Chondrocyte (in vitro differentiated cells): ENCODE measurements around the gene SERINC3. TPM values are rescaled to one million over a fixed set of nuclear protein-coding genes. Genes with fewer than 3 reads are reported as not detected.

Experiments used
- DNase-seq: peaks from one replicate; pipeline ENCODE4 v3.0.0; 2021; ENCODE audit warnings: mixed read lengths, low spot score
- H3K27ac Mint-ChIP-seq: one replicate; pipeline ENCODE4 v1.8.0; 2021; ENCODE audit warnings: mild to moderate bottlenecking, moderate library complexity, mixed read lengths; ENCODE audit not compliant: unreplicated experiment
- H3K27me3 Mint-ChIP-seq: 2 replicates; pipeline ENCODE4 v1.8.0; 2021; ENCODE audit warnings: low read depth, mixed read lengths
- H3K36me3 Mint-ChIP-seq: 2 replicates; pipeline ENCODE4 v1.8.0; 2021; ENCODE audit warnings: low read depth, mixed read lengths
- H3K4me1 Mint-ChIP-seq: 2 replicates; pipeline ENCODE4 v1.8.0; 2021; ENCODE audit warnings: low read depth, mild to moderate bottlenecking, mixed read lengths
- H3K4me3 Mint-ChIP-seq: one replicate; pipeline ENCODE4 v1.8.0; 2021; ENCODE audit warnings: mild to moderate bottlenecking, moderate library complexity, mixed read lengths; ENCODE audit not compliant: unreplicated experiment
- H3K9me3 Mint-ChIP-seq: 2 replicates; pipeline ENCODE4 v1.8.0; 2021; ENCODE audit warnings: low read depth, mixed read lengths
- CTCF ChIP-seq: fragments of 200-600 bp; sonication (generic); IDR thresholded peaks from 2 replicates; pipeline ENCODE4 v1.5.0; 2021; ENCODE audit warnings: antibody characterized with exemption, mild to moderate bottlenecking, moderate library complexity
- total RNA-seq: library from RNA; stranded (reverse); gene quantifications from 3 replicates; pipeline ENCODE4 v1.2.1, GENCODE V29; 2021

SERINC3 gene
- total RNA-seq, 1 donor from 2014 or later = 121 TPM

GRCh38 chr20:44471481-44471882 lies 50.4 kb downstream of the SERINC3 start:
- TF ChIP-seq CTCF = peak; percentile 79
- Mint-ChIP-seq H3K36me3 (no peaks in the 10 kb centered on the region), H3K27ac (no peak overlapping the region), H3K4me3 (no peak overlapping the region), H3K4me1 (peaks cover 30% of the 10 kb centered on the region), H3K27me3 (no peaks in the 10 kb centered on the region), H3K9me3 (no peaks in the 10 kb centered on the region)
- no peak for DNase-seq

- H3K4me3 Mint-ChIP-seq = no peak overlapping the region
- H3K27ac Mint-ChIP-seq = no peak overlapping the region
- DNase-seq = no peak
- H3K9me3 Mint-ChIP-seq = no peaks in the 10 kb centered on the region
- no peaks in the 10 kb centered on the region for H3K36me3 Mint-ChIP-seq
- no peak for TF ChIP-seq CTCF
- H3K4me1 Mint-ChIP-seq = peaks cover 19% of the 10 kb centered on the region
- H3K27me3 Mint-ChIP-seq = no peaks in the 10 kb centered on the region
Measured at GRCh38 chr20:44470327-44470726, 51.5 kb downstream of the SERINC3 start.

GRCh38 chr20:44468044-44468782 lies 53.7 kb downstream of the SERINC3 start:
- Mint-ChIP-seq H3K36me3 (no peaks in the 10 kb centered on the region), H3K9me3 (no peaks in the 10 kb centered on the region), H3K27me3 (no peaks in the 10 kb centered on the region), H3K4me1 (peaks cover 15% of the 10 kb centered on the region), H3K27ac (no peak overlapping the region), H3K4me3 (no peak overlapping the region)
- no peak for TF ChIP-seq CTCF
- no peak for DNase-seq

GRCh38 chr20:44467289-44467883 lies 54.5 kb downstream of the SERINC3 start:
- no peaks in the 10 kb centered on the region for H3K9me3 Mint-ChIP-seq
- H3K27ac Mint-ChIP-seq = no peak overlapping the region
- H3K36me3 Mint-ChIP-seq = no peaks in the 10 kb centered on the region
- H3K4me1 Mint-ChIP-seq = peaks cover 15% of the 10 kb centered on the region
- TF ChIP-seq CTCF = no peak
- no peak overlapping the region for H3K4me3 Mint-ChIP-seq
- no peak for DNase-seq
- no peaks in the 10 kb centered on the region for H3K27me3 Mint-ChIP-seq

- Mint-ChIP-seq H3K4me3 (no peak overlapping the region), H3K4me1 (peaks cover 15% of the 10 kb centered on the region), H3K27me3 (no peaks in the 10 kb centered on the region), H3K27ac (no peak overlapping the region), H3K9me3 (no peaks in the 10 kb centered on the region), H3K36me3 (no peaks in the 10 kb centered on the region)
- peak; percentile 27 for DNase-seq
- TF ChIP-seq CTCF = no peak
Measured at GRCh38 chr20:44465001-44465560, 56.8 kb downstream of the SERINC3 start.
